Measurements from ENCODE around the gene KCNH3.
"Not testable (repeated sequence)": the region's sequence is repeated elsewhere in the genome, so short reads cannot be mapped to it uniquely, and the experiment has no call there.

Gene KCNH3

DNA sequence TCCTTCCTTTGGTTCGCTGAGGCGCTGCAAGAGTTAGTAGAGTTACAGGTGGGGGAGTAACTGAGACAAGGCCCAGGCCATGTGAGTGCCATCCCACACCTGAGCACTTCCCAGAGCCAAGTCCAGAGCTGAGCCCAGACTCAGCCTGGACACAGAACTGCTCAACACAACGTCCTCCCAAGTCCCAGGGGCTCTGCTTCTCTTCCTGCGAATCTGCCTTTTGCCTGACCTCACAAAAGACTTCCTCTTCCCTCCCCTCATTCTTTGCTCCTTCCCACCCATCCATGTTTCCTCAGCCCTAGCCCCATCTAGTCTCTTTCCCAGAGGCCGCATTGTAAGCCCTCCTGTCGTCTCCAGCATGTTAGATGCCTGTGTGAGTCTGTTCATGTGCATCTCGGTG is 45.8 kb downstream of the KCNH3 start:
- DNase-seq (ENCODE audit: low read depth in 2 of 2) = no peak

DNA sequence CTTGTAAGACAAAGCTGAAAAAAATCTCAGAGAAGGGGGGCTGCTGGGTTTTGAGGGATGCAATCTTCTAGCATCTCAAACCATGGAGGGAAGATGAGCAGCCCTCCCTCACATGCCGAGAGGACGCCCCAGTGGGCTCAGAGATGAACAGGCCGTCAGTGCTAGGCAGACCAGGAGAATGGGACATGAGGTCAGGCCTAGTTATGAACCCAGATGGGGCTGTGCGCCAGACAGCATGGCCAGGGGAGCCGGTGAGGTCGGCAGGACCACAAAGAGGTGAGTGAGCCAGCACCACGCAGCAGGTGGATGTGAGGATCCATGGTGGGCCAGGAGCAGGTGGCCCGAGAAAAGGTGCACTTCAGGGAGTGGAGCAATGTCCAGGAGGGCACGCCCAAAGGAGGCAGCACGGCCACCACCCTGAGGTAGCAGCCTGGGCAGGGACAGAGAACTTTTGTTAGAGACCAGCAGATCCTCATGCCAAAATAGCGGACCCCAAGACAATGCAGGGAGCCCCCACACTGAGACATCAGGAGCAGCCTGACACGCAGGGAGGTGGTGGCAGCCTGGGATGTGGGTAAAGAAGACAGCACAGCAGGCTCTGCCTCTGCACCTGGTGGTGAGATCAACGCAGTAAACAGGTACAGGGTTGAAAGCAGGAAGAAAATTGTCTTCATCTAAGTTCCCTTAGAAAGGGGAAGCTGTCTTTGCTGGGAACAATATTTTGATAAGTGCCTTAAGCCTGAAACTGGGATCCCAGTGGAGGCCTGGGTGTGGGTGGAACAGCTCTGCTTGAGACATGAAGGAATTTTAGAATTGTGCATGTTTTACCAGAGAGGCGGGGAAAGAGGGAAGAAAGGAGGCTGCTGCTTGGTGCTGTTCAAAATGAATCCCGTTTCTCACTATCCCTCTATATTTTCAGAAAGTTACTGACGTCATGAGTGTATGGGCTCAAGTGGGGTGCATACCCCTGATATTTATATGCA is 46.9 kb downstream of the KCNH3 start:
- no peak for DNase-seq (ENCODE audit: low read depth in 2 of 2)

DNA sequence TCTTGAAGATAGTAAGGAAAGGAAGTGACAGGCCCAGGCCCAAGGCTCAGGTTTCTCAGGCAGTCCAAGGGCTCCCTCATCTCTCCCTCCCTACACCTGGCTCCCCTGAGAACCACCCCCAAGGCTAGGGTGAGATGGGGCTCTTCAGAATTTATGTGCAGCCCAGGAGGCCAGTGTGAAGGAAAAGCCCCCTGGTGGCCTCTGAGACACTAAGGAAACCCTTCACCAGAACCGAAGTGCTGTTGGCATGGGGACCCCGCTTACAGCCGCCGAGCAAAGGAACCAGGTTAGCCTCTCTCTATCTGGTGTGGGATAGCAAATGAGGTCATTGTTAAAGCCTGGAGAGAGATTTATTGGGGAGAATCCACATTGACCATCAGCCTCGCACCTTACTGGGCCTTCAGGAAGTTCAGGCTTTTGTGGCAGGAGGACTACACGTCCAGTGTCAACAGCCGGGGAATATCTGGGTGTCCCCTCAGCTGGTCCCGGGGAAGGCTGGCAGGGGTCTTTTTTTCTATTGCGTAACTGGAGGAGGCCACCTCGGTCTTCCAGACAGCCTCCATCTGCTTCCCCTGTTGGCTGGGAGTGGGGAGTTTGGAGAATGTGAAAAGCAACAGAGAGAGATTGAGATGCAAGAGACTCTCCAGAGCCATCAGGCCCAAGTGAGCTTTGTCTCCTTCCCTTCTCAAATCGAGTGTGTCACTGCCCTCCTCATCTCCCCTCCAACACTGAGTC is 48.5 kb downstream of the KCNH3 start:
- DNase-seq (ENCODE audit: low read depth in 2 of 2) = no peak

DNA sequence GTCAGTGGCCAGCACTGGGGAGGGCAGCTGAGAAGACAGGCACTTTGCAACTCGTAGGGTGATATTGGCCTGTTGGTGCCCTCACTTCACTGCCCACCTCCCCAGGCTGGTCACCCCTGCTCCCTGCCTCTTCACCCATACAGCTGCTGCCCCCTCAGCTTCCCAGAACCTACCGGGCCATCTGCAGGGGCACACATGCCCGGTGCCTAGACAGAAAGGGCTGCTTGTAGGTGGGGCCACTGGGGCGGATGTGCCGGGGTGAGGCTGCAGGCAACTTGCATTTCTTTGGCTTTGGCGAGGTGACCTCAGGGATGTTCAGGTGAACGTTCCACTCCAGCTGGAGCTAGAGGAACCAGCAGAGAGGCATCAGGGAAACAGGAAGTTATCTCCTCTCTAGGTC is 49.5 kb downstream of the KCNH3 start:
- no peak for DNase-seq (ENCODE audit: low read depth in 2 of 2)

DNA sequence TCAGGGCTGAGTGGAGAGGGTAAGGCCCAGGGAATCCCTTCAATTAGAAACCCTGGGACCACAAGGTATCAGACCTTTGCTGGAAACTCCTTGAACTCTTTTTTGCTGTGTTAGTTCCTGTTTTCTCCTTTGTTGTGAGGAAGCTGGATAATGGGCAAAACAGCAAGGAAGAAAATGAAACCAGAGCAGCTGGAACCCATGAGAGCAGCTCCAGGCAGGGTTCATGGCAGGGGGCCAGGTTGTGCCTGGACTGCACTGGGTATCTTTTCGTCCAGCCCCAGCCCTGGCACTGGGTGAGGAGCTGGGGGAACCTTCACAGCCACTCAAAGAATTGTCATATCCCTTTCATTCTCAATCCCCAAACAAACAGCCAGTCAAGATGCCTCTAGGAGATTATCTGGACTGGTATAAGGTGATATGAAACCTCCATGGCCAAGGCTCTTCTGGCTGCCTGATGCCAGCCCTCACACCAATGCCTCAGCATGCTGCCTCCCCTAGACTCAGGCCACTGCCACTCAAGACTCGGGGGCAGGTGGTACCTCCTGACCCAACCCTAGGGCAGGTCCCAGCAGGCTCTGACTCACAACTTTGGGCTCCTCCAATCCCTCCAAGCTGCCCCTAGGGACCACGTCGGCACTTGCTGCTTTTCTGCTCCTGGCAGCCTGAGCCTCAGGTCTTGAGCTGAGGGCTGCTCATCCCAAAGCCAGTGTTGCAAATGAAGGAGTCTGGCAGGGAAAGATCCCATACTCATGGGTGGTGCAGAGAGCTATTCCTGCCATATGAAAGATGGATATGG is 50.1 kb downstream of the KCNH3 start:
- DNase-seq (ENCODE audit: low read depth in 2 of 2) = no peak

- DNase-seq (ENCODE audit: low read depth in 2 of 2) = no peak
These were observed 59.7 kb downstream of the KCNH3 start for GRCh38 chr12:49598527-49598926.

DNA sequence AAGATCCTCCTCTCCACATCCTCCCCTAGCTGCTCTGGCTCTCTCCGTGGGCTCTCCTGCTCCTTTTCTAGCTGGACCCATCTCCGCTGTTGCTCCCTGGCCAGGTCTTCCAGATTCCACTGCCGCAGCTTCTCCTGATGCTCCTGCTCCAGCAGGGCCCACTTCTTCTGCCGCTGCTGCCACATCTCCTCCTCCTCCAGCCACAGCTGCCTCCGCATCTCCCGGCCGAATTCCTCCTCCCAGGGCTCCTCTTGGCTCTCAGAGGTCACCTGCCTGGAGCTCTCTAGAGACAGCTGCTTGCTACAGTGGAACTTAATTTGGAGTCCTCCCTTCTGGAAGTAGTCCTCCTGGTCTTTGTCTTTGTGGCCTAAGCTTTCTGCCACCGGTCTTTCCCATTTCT is 61.1 kb downstream of the KCNH3 start:
- no peak for DNase-seq (ENCODE audit: low read depth in 2 of 2)

DNA sequence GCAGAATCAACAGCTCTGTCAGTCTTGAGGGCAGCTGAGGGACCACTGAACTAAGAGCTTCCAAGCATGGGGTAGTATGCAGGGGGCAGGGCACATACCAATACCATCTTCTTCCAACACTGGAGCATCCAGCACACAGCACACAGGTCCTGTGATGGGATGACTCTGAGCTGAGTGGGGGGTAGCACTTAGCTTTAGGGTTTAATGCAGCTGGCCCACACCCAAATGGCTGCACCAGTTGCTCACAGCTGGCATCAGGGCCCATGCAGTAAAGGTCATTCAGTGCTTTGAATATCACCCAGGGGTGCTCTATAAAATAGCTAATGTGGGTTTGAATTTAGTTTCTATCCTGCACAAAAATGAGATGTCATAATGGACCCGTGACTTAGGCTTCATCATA is 64.9 kb downstream of the KCNH3 start:
- no peak for DNase-seq (ENCODE audit: low read depth in 2 of 2)

- DNase-seq (ENCODE audit: low read depth in 2 of 2) = no peak
These were observed 66.0 kb downstream of the KCNH3 start for GRCh38 chr12:49604856-49605255.

GRCh38 chr12:49605539-49605938 is 66.7 kb downstream of the KCNH3 start, which contains the start of gene FAM186B:
FAM186B (minus strand) TSS chr12:49605639; CDS start chr12:49605477, 162 bp downstream.
- not testable (repeated sequence) for DNase-seq (ENCODE audit: low read depth in 2 of 2)
